ENCODE measurements around the gene TMC7.

TMC7 gene

GRCh38 chr16:19033761-19034160 is 50.0 kb downstream of the TMC7 start:
- DNase-seq = no peak

- DNase-seq = no peak
Measured at GRCh38 chr16:19040400-19040799, 56.7 kb downstream of the TMC7 start.

- DNase-seq = no peak
Measured at GRCh38 chr16:19044769-19045168, 61.0 kb downstream of the TMC7 start.

GRCh38 chr16:19046062-19046461 is 62.3 kb downstream of the TMC7 start:
- no peak for DNase-seq

- no peak for DNase-seq
Measured at GRCh38 chr16:19062706-19063105, 79.0 kb downstream of the TMC7 start.

GRCh38 chr16:19066988-19067348 is 83.2 kb downstream of the TMC7 start:
- DNase-seq = no peak

GRCh38 chr16:19067349-19068236 is 83.9 kb downstream of the TMC7 start, which contains the start of gene COQ7:
Gene COQ7 (plus strand): TSS chr16:19067614. CDS start chr16:19067665, 51 bp downstream.
- DNase-seq = peak; percentile 96

GRCh38 chr16:19068237-19068815 is 84.6 kb downstream of the TMC7 start:
- DNase-seq = no peak

GRCh38 chr16:19071811-19072777 is 88.4 kb downstream of the TMC7 start:
- peak; percentile 18 for DNase-seq

- no peak for DNase-seq
Measured at GRCh38 chr16:19073344-19073743, 89.6 kb downstream of the TMC7 start.

- no peak for DNase-seq
Measured at GRCh38 chr16:19073863-19074262, 90.1 kb downstream of the TMC7 start.

- DNase-seq = no peak
Measured at GRCh38 chr16:19075511-19075910, 91.8 kb downstream of the TMC7 start.

- DNase-seq = no peak
Measured at GRCh38 chr16:19077879-19078278, 94.1 kb downstream of the TMC7 start.

- DNase-seq = no peak
Measured at GRCh38 chr16:19083670-19084069, 99.9 kb downstream of the TMC7 start.

- no peak for DNase-seq
Measured at GRCh38 chr16:19084139-19084538, 100.4 kb downstream of the TMC7 start.

GRCh38 chr16:19084879-19085278 is 101.1 kb downstream of the TMC7 start:
- no peak for DNase-seq

- no peak for DNase-seq
Measured at GRCh38 chr16:19085679-19086200, 102.0 kb downstream of the TMC7 start.

- peak; percentile 65 for DNase-seq
Measured at GRCh38 chr16:19086322-19087199, 102.8 kb downstream of the TMC7 start.

- DNase-seq = no peak
Measured at GRCh38 chr16:19088341-19088916, 104.7 kb downstream of the TMC7 start.

GRCh38 chr16:19089410-19089955 is 105.7 kb downstream of the TMC7 start:
- DNase-seq = no peak

- no peak for DNase-seq
Measured at GRCh38 chr16:19090916-19091315, 107.2 kb downstream of the TMC7 start.

Data from activated effector memory CD4-positive, alpha-beta T cell treated with Interleukin-2 at 50 U/mL for 16 hours (primary cell).